ENCODE measurements around the gene KCTD15. TPM values are rescaled to one million over a fixed set of nuclear protein-coding genes. Genes with fewer than 3 reads are reported as not detected.

The KCTD15 gene
- total RNA-seq, 2 experiments from 2014 or later, result 0.67 to 1.7 TPM

DNA sequence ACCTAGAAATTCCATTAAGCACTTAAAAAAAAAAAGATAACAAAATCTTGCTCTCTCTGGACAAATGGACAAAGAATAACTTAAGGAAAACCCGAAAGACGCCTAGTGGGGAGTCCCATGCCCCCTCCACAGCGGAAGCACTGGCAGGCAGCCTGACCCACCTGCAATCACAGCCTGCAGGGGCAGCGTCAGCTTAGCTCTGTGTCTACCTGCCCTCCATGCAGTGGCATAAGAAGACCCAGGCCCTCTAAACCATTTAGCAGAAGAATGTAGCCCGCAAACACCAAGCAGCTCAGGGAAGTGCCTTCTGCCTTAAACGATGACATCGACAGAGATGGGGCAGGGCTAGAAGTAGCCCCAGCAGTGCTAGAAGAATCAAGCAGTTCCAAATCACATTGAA, 36.0 kb downstream of the KCTD15 start:
- DNase-seq (no peak), ATAC-seq (no peak)
- CTCF ChIA-PET, result interaction anchor here (1.3 kb wide), 1 partner anchor 55 kb away, joined by 3 read pairs; no protein-coding TSS in a partner anchor
- H3K4me3 Mint-ChIP-seq, result no peak overlapping the region
- peaks cover 15% of the 10 kb centered on the region for H3K27me3 Mint-ChIP-seq
- no peaks in the 10 kb centered on the region for H3K36me3 Mint-ChIP-seq
- peaks cover 3% of the 10 kb centered on the region for H3K4me1 Mint-ChIP-seq
- no peak overlapping the region for H3K27ac Mint-ChIP-seq
- no peaks in the 10 kb centered on the region for H3K9me3 Mint-ChIP-seq (ENCODE audit: low read depth)

DNA sequence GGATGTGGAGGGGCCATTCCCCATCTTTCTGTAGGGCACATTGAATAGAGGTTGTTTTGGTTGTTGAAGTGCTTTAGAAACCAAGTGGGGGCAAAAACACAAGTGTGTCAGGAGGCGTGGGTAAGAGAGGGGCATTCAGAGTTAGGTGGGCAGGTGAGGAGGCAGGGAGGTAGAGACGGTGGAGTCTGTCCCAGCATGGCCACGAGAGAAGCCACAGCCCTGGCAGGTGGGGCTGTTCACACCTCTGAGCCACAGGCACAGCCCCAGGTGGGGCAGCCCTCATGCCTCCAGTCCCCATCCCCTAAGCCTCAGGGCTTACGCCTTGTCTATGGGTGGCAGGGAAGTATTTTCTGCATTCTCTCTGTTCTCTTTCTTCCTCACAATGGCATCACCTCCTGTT, 43.7 kb downstream of the KCTD15 start:
- ATAC-seq (no peak), DNase-seq (no peak)
- Mint-ChIP-seq H3K9me3 (ENCODE audit: low read depth) (no peaks in the 10 kb centered on the region), H3K27ac (no peak overlapping the region), H3K36me3 (no peaks in the 10 kb centered on the region), H3K4me1 (no peaks in the 10 kb centered on the region), H3K4me3 (no peak overlapping the region), H3K27me3 (peaks cover 4% of the 10 kb centered on the region)
- CTCF ChIA-PET, result no interaction called here

DNA sequence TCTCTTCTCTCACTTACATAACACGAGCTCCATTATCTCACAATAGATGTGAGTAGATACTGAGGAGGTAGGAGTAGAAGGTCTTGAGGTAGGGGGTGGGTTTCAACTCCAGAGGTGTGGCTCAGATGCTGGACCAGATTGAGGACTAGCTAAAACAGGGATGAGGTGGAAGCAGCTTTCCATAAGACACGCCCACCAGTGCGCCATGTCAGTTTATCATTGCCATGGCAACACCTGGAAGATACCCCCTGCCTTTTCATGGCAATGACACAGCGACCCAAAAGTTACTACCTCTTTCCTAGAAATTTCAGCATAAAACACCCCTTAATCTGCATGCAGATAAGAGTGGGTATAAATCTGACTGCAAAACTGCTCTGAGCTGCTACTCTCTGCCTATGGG, 44.1 kb downstream of the KCTD15 start:
- no peak for DNase-seq
- Mint-ChIP-seq H3K27me3 (peaks cover 4% of the 10 kb centered on the region), H3K36me3 (no peaks in the 10 kb centered on the region), H3K4me1 (no peaks in the 10 kb centered on the region), H3K4me3 (no peak overlapping the region), H3K9me3 (ENCODE audit: low read depth) (no peaks in the 10 kb centered on the region), H3K27ac (no peak overlapping the region)
- CTCF ChIA-PET, result no interaction called here
- ATAC-seq, result no peak

DNA sequence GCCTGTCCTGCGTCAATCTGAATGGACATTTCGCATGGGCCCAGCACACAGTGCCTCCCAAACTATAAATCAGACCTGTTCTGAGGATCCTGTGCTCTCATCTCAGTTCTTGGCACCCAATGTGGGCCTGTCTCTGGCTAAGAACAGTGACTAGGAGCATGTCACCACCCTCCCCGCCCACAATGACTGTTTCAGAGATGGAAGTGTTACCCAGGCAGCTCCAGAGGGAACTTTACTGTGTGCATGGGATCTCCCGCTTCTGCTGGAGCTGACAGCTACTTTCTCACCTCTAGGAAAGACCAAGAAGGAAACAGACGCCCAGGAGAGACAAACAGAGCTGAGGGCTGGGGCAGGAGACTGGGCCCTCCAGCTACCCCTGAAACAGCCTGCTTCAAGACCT, 45.0 kb downstream of the KCTD15 start:
- Mint-ChIP-seq H3K9me3 (ENCODE audit: low read depth) (no peaks in the 10 kb centered on the region), H3K36me3 (no peaks in the 10 kb centered on the region), H3K4me3 (no peak overlapping the region), H3K27me3 (peaks cover 4% of the 10 kb centered on the region), H3K27ac (no peak overlapping the region), H3K4me1 (no peaks in the 10 kb centered on the region)
- DNase-seq, result no peak
- no peak for ATAC-seq
- CTCF ChIA-PET, result no interaction called here

GRCh38 chr19:33844478-33844877, 47.8 kb downstream of the KCTD15 start:
- Mint-ChIP-seq H3K4me3 (no peak overlapping the region), H3K9me3 (ENCODE audit: low read depth) (no peaks in the 10 kb centered on the region), H3K36me3 (no peaks in the 10 kb centered on the region), H3K27me3 (no peaks in the 10 kb centered on the region), H3K4me1 (no peaks in the 10 kb centered on the region), H3K27ac (no peak overlapping the region)
- CTCF ChIA-PET, result no interaction called here
- ATAC-seq, result no peak
- DNase-seq, result no peak

DNA sequence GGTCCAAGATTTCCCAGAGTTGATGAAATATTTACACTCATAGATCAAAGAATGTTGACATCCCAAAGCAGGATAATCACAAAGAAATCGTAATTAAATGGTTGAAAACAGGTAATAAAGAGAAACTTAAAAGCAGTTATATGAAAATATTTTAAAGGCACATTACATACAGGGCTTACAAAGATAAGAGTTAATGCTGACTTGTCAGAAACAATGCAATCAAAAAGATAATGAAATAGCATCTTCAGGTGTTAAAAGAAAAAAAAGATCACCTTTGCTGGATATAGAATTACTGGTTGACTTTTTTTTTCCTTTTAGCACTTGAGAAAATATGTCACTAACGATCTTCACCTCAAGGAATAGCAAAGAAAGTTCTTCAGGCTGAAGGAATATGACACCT, 48.8 kb downstream of the KCTD15 start:
- no peaks in the 10 kb centered on the region for H3K27me3 Mint-ChIP-seq
- H3K4me3 Mint-ChIP-seq, result no peak overlapping the region
- H3K36me3 Mint-ChIP-seq, result no peaks in the 10 kb centered on the region
- no peaks in the 10 kb centered on the region for H3K4me1 Mint-ChIP-seq
- CTCF ChIA-PET, result no interaction called here
- no peaks in the 10 kb centered on the region for H3K9me3 Mint-ChIP-seq (ENCODE audit: low read depth)
- DNase-seq (no peak), ATAC-seq (no peak)
- no peak overlapping the region for H3K27ac Mint-ChIP-seq

GRCh38 chr19:33849551-33850147, 53.0 kb downstream of the KCTD15 start:
- Mint-ChIP-seq H3K27me3 (peaks cover 2% of the 10 kb centered on the region), H3K27ac (no peak overlapping the region), H3K4me3 (no peak overlapping the region), H3K9me3 (ENCODE audit: low read depth) (no peaks in the 10 kb centered on the region), H3K36me3 (no peaks in the 10 kb centered on the region), H3K4me1 (no peaks in the 10 kb centered on the region)
- ATAC-seq (no peak), DNase-seq (no peak)
- CTCF ChIA-PET, result no interaction called here

DNA sequence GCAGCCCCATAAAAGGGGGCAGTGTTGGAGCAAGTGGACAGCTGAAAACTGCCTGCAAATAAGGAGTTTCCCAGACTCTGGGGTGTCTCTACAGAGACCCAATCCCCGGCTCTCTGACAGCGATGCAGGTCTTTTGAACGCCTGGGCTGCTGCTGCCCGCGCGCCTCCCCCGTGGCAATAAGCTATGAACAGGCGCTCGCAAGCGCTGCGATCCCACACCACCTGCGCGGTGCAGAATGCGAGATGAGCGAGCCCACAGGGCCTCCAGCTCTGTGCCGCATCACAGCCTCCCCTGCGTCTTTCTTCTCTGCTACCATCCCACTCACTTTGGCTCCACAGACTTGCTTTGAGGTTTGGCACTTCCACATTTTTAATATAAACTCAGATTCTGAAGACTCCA, 62.3 kb downstream of the KCTD15 start:
- Mint-ChIP-seq H3K27ac (no peak overlapping the region), H3K9me3 (ENCODE audit: low read depth) (no peaks in the 10 kb centered on the region), H3K27me3 (no peaks in the 10 kb centered on the region), H3K4me3 (no peak overlapping the region), H3K36me3 (no peaks in the 10 kb centered on the region), H3K4me1 (no peaks in the 10 kb centered on the region)
- ATAC-seq (no peak), DNase-seq (no peak)
- CTCF ChIA-PET, result no interaction called here

- Mint-ChIP-seq H3K36me3 (no peaks in the 10 kb centered on the region), H3K27me3 (no peaks in the 10 kb centered on the region), H3K9me3 (ENCODE audit: low read depth) (no peaks in the 10 kb centered on the region), H3K27ac (no peak overlapping the region), H3K4me3 (no peak overlapping the region), H3K4me1 (no peaks in the 10 kb centered on the region)
- ATAC-seq (no peak), DNase-seq (no peak)
- CTCF ChIA-PET, result interaction anchor here (0.9 kb wide), 1 partner anchor 83 kb away, joined by 5 read pairs; no protein-coding TSS in a partner anchor
These were observed 63.8 kb downstream of the KCTD15 start for GRCh38 chr19:33860312-33861090.

DNA sequence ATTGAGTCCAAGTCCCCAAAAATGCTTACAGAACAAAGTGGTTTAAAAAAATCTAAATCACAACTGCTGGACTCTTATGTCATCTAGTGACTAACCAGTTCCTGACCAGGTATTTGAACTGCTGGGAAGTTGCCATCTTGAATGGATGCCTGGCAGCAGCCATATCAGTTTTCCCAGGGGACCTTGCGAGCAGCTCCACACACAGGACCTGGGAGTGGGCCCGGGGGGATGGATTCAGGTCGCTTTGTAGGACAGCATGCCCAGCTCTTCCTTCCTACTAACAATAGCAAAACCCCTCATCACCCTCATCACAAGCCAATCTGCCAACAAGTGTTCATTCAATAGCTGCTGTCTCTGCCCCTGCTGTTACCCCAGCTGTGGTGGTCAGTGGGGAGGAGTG, 65.3 kb downstream of the KCTD15 start:
- DNase-seq (no peak), ATAC-seq (no peak)
- CTCF ChIA-PET, result no interaction called here
- Mint-ChIP-seq H3K4me1 (no peaks in the 10 kb centered on the region), H3K36me3 (no peaks in the 10 kb centered on the region), H3K27me3 (no peaks in the 10 kb centered on the region), H3K9me3 (ENCODE audit: low read depth) (no peaks in the 10 kb centered on the region), H3K27ac (no peak overlapping the region), H3K4me3 (no peak overlapping the region)

DNA sequence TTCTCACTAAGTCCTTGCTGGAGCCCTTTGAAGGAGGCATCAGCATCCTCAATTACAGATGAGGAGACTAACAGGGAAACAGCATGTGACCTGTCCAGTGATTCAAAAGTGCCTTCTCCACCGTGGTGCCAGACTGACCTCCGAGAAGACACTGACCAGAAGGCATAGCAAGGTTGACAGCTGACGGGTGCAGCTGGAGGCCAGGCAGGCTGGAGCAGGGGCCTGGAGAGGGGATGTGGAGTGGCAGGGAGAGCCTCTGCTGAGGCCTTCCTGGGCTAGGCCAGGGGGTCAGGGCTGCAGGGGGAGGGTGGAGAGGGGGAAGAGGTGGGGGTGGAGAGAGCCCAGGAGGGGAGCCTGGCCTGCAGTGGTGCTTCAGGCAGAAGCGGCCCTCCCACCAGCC, 66.3 kb downstream of the KCTD15 start:
- CTCF ChIA-PET, result no interaction called here
- Mint-ChIP-seq H3K36me3 (no peaks in the 10 kb centered on the region), H3K9me3 (ENCODE audit: low read depth) (no peaks in the 10 kb centered on the region), H3K4me1 (no peaks in the 10 kb centered on the region), H3K27me3 (peaks cover 3% of the 10 kb centered on the region), H3K4me3 (no peak overlapping the region), H3K27ac (no peak overlapping the region)
- ATAC-seq (no peak), DNase-seq (no peak)

DNA sequence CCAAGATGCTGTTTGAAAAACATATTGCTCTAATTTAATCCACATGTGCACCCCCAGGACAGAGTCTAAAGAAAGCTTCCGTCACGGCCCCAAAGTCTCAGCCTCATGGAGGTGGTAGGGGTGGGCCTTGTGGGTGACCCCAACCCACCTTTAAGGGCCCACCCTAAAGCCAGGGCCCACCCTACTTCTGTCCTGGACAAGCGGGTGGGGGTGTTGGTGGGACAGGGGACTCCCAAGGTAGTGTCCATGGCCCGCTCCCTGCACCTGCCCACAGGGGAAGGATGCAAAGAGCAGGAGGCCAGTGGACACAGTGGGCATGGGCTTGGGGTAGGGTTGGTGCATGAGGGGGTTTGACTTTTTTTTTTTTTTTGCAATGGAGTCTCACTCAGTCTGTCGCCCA, 66.8 kb downstream of the KCTD15 start:
- Mint-ChIP-seq H3K9me3 (ENCODE audit: low read depth) (no peaks in the 10 kb centered on the region), H3K27ac (no peak overlapping the region), H3K27me3 (peaks cover 5% of the 10 kb centered on the region), H3K4me1 (no peaks in the 10 kb centered on the region), H3K4me3 (no peak overlapping the region), H3K36me3 (no peaks in the 10 kb centered on the region)
- DNase-seq, result no peak
- no peak for ATAC-seq
- CTCF ChIA-PET, result no interaction called here

DNA sequence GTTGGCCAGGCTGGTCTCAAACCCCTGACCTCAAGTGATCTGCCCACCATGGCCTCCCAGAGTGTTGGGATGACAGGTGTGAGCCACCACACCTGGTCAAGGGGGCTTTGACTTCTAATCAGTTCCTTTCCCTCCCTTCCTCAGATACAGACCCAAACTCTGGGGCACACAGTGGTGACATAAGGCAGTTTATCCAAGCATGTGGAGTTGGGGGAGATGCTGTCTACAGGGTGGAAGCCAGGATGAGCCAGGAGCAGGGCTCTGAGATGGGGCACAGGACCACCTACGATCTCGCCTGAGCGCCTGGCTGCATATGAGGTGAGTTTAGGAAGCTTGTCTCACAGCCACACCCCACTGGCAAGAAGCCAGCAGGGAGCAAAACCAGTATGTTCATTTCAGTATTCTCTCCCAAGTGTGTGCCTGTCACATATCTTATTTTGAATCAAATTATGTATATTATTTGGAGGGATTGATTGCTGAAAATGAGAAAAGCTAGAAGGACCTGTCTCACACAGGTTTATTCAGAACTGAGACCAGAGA, 67.7 kb downstream of the KCTD15 start:
- ATAC-seq, result no peak
- CTCF ChIA-PET, result no interaction called here

DNA sequence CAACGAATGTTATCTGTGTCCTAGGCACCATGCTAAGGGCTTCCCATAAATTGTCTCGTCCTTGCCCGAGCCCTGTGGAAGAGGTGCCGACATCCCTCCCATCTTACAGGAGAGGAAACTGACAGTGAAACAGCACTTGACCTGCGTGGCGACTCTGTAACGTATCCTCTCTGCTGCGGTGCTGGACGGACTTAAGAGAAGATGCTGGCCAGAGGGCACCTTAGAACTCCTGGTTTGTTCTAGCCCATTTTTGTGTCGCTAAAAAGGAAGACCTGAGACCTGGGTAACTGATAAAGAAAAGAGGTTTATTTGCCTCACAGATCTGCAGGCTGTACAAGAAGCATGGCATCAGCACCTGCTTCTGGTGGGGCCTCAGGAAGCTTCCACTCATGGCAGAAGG, 68.6 kb downstream of the KCTD15 start:
- Mint-ChIP-seq H3K4me1 (no peaks in the 10 kb centered on the region), H3K36me3 (no peaks in the 10 kb centered on the region), H3K4me3 (no peak overlapping the region), H3K9me3 (ENCODE audit: low read depth) (no peaks in the 10 kb centered on the region), H3K27ac (no peak overlapping the region), H3K27me3 (peaks cover 16% of the 10 kb centered on the region)
- ATAC-seq (no peak), DNase-seq (no peak)
- CTCF ChIA-PET, result no interaction called here

More for the DNA sequence above, 67.7 kb downstream of the KCTD15 start:
- no peak overlapping the region for H3K4me3 Mint-ChIP-seq
- H3K27me3 Mint-ChIP-seq, result peaks cover 14% of the 10 kb centered on the region
- no peak for DNase-seq
- no peaks in the 10 kb centered on the region for H3K4me1 Mint-ChIP-seq
- H3K27ac Mint-ChIP-seq, result no peak overlapping the region
- no peaks in the 10 kb centered on the region for H3K9me3 Mint-ChIP-seq (ENCODE audit: low read depth)
- no peaks in the 10 kb centered on the region for H3K36me3 Mint-ChIP-seq

All from activated CD8-positive, alpha-beta memory T cell treated with anti-CD3 and anti-CD28 coated beads, Interleukin-2, amount 10 ng/mL, durations not matched to agents 7 days and 5 days (primary cell).